Measurements from ENCODE around the gene FBXL17. TPM values are rescaled to one million over a fixed set of nuclear protein-coding genes. Genes with fewer than 3 reads are reported as not detected.

The FBXL17 gene
- polyA plus RNA-seq, 1 of the 3 experiments (the other 2 are of a cell fraction) = 4.4 TPM

DNA sequence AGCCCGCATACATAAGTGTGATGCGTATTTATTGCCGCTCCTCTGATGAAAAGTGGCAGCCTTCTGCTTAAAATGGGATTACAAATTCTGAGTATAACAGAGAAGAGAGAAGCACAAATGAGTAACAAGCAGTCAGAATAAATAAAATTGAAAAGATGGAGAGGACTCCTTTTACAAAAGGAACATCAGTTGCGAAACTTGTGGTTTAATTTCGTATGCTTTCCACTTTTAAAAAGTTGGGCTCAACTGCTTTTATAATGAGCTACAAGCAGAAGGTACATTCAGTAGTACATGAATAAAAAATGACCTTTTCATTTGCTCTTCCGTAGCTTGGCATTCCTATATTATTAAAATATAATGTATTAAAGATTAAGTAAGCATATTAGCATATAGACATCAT is 320.0 kb downstream of the FBXL17 start:
- Histone ChIP-seq H3K36me3 (replicated peaks in 1 of 2; ENCODE audit: control insufficient read depth in 1 of 2, insufficient read depth in 2 of 2, low read length in 1 of 2) (no peaks in the 10 kb centered on the region), H3K4me2 (no peak overlapping the region), H3K4me1 (ENCODE audit: control insufficient read depth in 1 of 2, insufficient read depth in 2 of 2, low read depth in 1 of 2, low read length in 1 of 2) (peaks cover 0 to 5% of the 10 kb centered on the region in 2 experiments; a peak in 2 of 4 replicates), H3K27ac (ENCODE audit: low read depth in 2 of 2, low read length in 1 of 2) (no peak overlapping the region), H3K9me2 (no peaks in the 10 kb centered on the region), H3K4me3 (ENCODE audit: low read depth in 2 of 2, low read length in 1 of 2) (no peak overlapping the region), H3K79me2 (ENCODE audit: insufficient read depth) (no peaks in the 10 kb centered on the region), H3K9ac (no peak overlapping the region), H3K27me3 (ENCODE audit: insufficient read depth) (no peaks in the 10 kb centered on the region), H4K20me1 (ENCODE audit: insufficient read depth) (no peaks in the 10 kb centered on the region), H3K9me3 (no peaks in the 10 kb centered on the region), H3F3A (replicated peaks; ENCODE audit: insufficient read depth) (no peaks in the 10 kb centered on the region), H2AFZ (ENCODE audit: low read depth) (no peak overlapping the region)
- ChIA-PET CTCF (no interaction called here), POLR2A (no interaction called here)
- whole genome bisulfite sequencing (ENCODE audit: low lambda C conversion rate) = 96% methylated on average over 6 of the region's 6 CpGs
- TF ChIP-seq FOSL2 (IDR thresholded peaks at IDR 0.05; ENCODE audit: borderline replicate concordance, low read depth) = no peak
- TF ChIP-seq NFIC (IDR thresholded peaks at IDR 0.05; ENCODE audit: borderline replicate concordance) = no peak
- TF ChIP-seq GATA2 (CRISPR knock-in tag; IDR thresholded peaks at IDR 0.05) = no peak
- no peak for TF ChIP-seq EP300 (IDR thresholded peaks at IDR 0.05; ENCODE audit: borderline replicate concordance in 1 of 2, low read depth in 1 of 2, low read length in 1 of 2)
- no peak for DNase-seq

DNA sequence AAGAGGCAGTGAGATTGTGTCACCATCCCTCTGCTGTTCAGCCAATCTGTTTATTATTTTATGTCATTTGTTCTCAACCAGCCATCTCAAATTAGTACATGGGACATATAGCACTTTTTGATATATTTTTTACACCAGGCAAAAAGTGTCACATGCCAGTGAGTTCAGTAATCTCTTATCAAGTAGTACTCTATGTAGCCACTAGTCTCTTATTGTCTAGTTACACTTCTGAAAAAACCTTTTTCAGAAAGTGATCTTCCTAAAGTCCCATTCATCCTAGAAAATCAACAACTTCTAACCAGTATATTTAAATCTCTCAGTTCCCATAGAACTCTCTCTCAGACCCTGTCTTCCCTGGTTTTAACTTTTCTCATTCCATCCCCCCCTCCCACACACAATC is 321.6 kb downstream of the FBXL17 start:
- Histone ChIP-seq H3K27me3 (ENCODE audit: insufficient read depth) (no peaks in the 10 kb centered on the region), H3K27ac (ENCODE audit: low read depth in 2 of 2, low read length in 1 of 2) (no peak overlapping the region), H4K20me1 (ENCODE audit: insufficient read depth) (no peaks in the 10 kb centered on the region), H3K4me3 (ENCODE audit: low read depth in 2 of 2, low read length in 1 of 2) (no peak overlapping the region), H3K9me2 (no peaks in the 10 kb centered on the region), H3K4me1 (ENCODE audit: control insufficient read depth in 1 of 2, insufficient read depth in 2 of 2, low read depth in 1 of 2, low read length in 1 of 2) (peaks cover 0 to 5% of the 10 kb centered on the region in 2 experiments; a peak in 2 of 4 replicates), H3K9ac (no peak overlapping the region), H2AFZ (ENCODE audit: low read depth) (no peak overlapping the region), H3K36me3 (replicated peaks in 1 of 2; ENCODE audit: control insufficient read depth in 1 of 2, insufficient read depth in 2 of 2, low read length in 1 of 2) (no peaks in the 10 kb centered on the region), H3F3A (replicated peaks; ENCODE audit: insufficient read depth) (no peaks in the 10 kb centered on the region), H3K4me2 (no peak overlapping the region), H3K9me3 (no peaks in the 10 kb centered on the region), H3K79me2 (ENCODE audit: insufficient read depth) (no peaks in the 10 kb centered on the region)
- POLR2A ChIA-PET = no interaction called here
- CTCF ChIA-PET = no interaction called here
- TF ChIP-seq NFIC (IDR thresholded peaks at IDR 0.05; ENCODE audit: borderline replicate concordance) = no peak
- TF ChIP-seq TAF1 (IDR thresholded peaks at IDR 0.05; ENCODE audit: borderline replicate concordance, low read depth, low read length) = no peak
- no peak for TF ChIP-seq RAD21 (IDR thresholded peaks at IDR 0.05; ENCODE audit: low read length)
- TF ChIP-seq POLR2AphosphoS5 (IDR thresholded peaks at IDR 0.05; ENCODE audit: low read depth, low read length) = no peak
- no peak for TF ChIP-seq SMC3 (IDR thresholded peaks at IDR 0.05; ENCODE audit: low read depth, low read length)
- TF ChIP-seq, protein P1, sequence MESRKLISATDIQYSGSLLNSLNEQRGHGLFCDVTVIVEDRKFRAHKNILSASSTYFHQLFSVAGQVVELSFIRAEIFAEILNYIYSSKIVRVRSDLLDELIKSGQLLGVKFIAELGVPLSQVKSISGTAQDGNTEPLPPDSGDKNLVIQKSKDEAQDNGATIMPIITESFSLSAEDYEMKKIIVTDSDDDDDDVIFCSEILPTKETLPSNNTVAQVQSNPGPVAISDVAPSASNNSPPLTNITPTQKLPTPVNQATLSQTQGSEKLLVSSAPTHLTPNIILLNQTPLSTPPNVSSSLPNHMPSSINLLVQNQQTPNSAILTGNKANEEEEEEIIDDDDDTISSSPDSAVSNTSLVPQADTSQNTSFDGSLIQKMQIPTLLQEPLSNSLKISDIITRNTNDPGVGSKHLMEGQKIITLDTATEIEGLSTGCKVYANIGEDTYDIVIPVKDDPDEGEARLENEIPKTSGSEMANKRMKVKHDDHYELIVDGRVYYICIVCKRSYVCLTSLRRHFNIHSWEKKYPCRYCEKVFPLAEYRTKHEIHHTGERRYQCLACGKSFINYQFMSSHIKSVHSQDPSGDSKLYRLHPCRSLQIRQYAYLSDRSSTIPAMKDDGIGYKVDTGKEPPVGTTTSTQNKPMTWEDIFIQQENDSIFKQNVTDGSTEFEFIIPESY (IDR thresholded peaks at IDR 0.05; ENCODE audit: borderline replicate concordance, low read depth) = no peak
- no peak for TF ChIP-seq SIN3A (IDR thresholded peaks at IDR 0.05; ENCODE audit: borderline replicate concordance, low read depth, low read length)
- TF ChIP-seq MEF2A (IDR thresholded peaks at IDR 0.05; ENCODE audit: borderline replicate concordance, low read depth) = no peak
- TF ChIP-seq, protein P2, sequence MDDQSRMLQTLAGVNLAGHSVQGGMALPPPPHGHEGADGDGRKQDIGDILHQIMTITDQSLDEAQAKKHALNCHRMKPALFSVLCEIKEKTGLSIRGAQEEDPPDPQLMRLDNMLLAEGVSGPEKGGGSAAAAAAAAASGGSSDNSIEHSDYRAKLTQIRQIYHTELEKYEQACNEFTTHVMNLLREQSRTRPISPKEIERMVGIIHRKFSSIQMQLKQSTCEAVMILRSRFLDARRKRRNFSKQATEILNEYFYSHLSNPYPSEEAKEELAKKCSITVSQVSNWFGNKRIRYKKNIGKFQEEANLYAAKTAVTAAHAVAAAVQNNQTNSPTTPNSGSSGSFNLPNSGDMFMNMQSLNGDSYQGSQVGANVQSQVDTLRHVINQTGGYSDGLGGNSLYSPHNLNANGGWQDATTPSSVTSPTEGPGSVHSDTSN (IDR thresholded peaks at IDR 0.05) = no peak
- TF ChIP-seq, protein P3, sequence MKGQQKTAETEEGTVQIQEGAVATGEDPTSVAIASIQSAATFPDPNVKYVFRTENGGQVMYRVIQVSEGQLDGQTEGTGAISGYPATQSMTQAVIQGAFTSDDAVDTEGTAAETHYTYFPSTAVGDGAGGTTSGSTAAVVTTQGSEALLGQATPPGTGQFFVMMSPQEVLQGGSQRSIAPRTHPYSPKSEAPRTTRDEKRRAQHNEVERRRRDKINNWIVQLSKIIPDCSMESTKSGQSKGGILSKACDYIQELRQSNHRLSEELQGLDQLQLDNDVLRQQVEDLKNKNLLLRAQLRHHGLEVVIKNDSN (IDR thresholded peaks at IDR 0.05; ENCODE audit: borderline replicate concordance, low read depth) = no peak
- no peak for TF ChIP-seq RXRA (IDR thresholded peaks at IDR 0.05; ENCODE audit: borderline replicate concordance, low read depth)
- TF ChIP-seq GABPA (IDR thresholded peaks at IDR 0.05; ENCODE audit: low read depth) = no peak
- DNase-seq = no peak

Data from SK-N-SH (cell line).